Calu3 (cell line): Measurements from ENCODE around the gene NUP214. TPM values are rescaled to one million over a fixed set of nuclear protein-coding genes. Genes with fewer than 3 reads are reported as not detected.

Source experiments
- BruUV-seq: library from RNA; stranded (reverse); fragments of 400-500 nt; replicated peaks from 2 replicates; lab custom pipeline; 2021; lab: Mats Ljungman, UMichigan
- CTCF ChIA-PET: fragments of 300-600 bp; sonication (Branson Sonifier 250); formaldehyde crosslinking; loops from one replicate; lab custom pipeline; 2022; ENCODE audit warnings: antibody characterized with exemption; lab: Charles Lee
- DNase-seq: peaks from one replicate; pipeline ENCODE4 v3.0.0; 2022
- H3K27ac Mint-ChIP-seq: one replicate; pipeline ENCODE4 v1.8.0; 2022; ENCODE audit warnings: mixed read lengths; ENCODE audit not compliant: unreplicated experiment
- H3K27me3 Mint-ChIP-seq: one replicate; pipeline ENCODE4 v1.8.0; 2022; ENCODE audit warnings: mixed read lengths; ENCODE audit not compliant: unreplicated experiment
- H3K36me3 Mint-ChIP-seq: one replicate; pipeline ENCODE4 v1.8.0; 2022; ENCODE audit warnings: mild to moderate bottlenecking, moderate library complexity, mixed read lengths; ENCODE audit not compliant: insufficient read depth, unreplicated experiment
- H3K4me1 Mint-ChIP-seq: one replicate; pipeline ENCODE4 v1.8.0; 2022; ENCODE audit warnings: mild to moderate bottlenecking, low read depth, mixed read lengths; ENCODE audit not compliant: unreplicated experiment
- H3K4me3 Mint-ChIP-seq: one replicate; pipeline ENCODE4 v1.8.0; 2022; ENCODE audit warnings: mild to moderate bottlenecking, low read depth, moderate library complexity, mixed read lengths; ENCODE audit not compliant: unreplicated experiment
- H3K9me3 Mint-ChIP-seq: one replicate; pipeline ENCODE4 v1.8.0; 2022; ENCODE audit warnings: low read depth, mixed read lengths; ENCODE audit not compliant: unreplicated experiment
- intact Hi-C: fragments of 100-400 bp; cut with micrococcal nuclease; formaldehyde crosslinking; loops from one replicate; pipeline ENCODE4 v1.10.0; 2022; ENCODE audit not compliant: unreplicated experiment
- total RNA-seq: library from RNA; stranded (reverse); gene quantifications from 2 replicates; pipeline ENCODE4 v1.2.3, GENCODE V29; 2022
- TF ChIP-seq, protein P1 (sequence below): fragments of 200-600 bp; IDR thresholded peaks from one replicate; pipeline ENCODE4 v1.8.0; 2022; ENCODE audit warnings: antibody characterized with exemption; ENCODE audit not compliant: unreplicated experiment

Gene NUP214
- total RNA-seq, 1 experiment from 2014 or later = 50.0 TPM

DNA sequence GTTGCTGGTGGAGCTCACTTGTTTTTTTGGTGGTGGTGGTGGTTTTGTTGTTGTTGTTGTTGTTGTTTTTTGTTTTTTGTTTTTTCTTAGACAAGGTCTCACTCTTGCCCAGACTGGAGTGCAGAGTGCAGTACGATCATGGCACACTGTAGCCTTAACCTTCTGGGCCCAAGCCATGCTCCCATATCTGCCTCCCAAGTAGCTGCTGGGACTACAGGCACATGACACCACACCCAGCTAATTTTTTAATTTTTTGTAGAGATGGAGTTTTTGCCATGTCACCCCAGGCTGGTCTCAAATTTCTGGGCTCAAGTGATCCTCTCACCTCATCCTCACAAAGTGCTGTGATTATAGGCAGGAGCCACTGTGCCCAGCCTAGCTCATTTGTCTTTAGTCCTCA, 53.5 kb downstream of the NUP214 start:
- CTCF ChIA-PET = no interaction called here
- Mint-ChIP-seq H3K9me3 (no peaks in the 10 kb centered on the region), H3K36me3 (peaks cover 10% of the 10 kb centered on the region), H3K4me1 (no peaks in the 10 kb centered on the region), H3K27me3 (no peaks in the 10 kb centered on the region), H3K27ac (no peak overlapping the region), H3K4me3 (no peak overlapping the region)
- DNase-seq = no peak
- BruUV-seq = no TSS peak
- TF ChIP-seq, protein P1, sequence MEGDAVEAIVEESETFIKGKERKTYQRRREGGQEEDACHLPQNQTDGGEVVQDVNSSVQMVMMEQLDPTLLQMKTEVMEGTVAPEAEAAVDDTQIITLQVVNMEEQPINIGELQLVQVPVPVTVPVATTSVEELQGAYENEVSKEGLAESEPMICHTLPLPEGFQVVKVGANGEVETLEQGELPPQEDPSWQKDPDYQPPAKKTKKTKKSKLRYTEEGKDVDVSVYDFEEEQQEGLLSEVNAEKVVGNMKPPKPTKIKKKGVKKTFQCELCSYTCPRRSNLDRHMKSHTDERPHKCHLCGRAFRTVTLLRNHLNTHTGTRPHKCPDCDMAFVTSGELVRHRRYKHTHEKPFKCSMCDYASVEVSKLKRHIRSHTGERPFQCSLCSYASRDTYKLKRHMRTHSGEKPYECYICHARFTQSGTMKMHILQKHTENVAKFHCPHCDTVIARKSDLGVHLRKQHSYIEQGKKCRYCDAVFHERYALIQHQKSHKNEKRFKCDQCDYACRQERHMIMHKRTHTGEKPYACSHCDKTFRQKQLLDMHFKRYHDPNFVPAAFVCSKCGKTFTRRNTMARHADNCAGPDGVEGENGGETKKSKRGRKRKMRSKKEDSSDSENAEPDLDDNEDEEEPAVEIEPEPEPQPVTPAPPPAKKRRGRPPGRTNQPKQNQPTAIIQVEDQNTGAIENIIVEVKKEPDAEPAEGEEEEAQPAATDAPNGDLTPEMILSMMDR = no peak
- intact Hi-C loops = loop anchor here (2.0 kb wide), 1 partner anchor 158 kb away; no protein-coding TSS in a partner anchor

DNA sequence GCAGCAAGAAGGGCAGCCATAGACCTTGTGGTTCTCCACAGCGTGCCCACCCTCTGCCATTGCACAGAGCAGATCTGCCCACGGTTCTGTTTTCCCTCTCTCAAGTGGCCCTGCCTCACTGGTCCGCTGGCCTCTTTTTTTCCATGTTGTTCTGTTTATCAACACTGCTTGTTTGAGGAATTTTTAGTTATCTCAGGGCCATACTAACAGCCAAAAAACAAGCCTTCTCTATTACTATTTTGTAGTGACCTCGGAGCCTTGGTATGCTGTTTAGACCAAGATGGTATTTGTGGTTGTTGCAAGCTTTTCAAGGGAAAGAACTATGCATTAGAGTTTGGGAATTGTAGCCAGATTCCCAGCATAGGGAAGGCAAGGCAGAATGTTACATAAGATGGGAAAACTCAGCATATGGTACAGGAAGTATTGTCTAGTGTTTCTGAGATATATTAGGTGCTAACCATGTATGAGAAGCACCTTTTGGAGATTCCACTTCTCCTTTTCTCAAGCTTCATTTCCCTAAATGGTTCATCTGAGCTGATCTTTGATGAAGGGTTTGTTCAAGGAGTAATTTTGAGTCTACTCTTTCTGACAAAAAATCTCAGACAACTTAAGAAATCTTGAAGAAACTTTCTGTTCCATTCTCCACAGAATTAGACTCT, 54.3 kb downstream of the NUP214 start:
- Mint-ChIP-seq H3K27ac (no peak overlapping the region), H3K27me3 (no peaks in the 10 kb centered on the region), H3K4me1 (no peaks in the 10 kb centered on the region), H3K9me3 (no peaks in the 10 kb centered on the region), H3K36me3 (peaks cover 10% of the 10 kb centered on the region), H3K4me3 (no peak overlapping the region)
- CTCF ChIA-PET = no interaction called here
- BruUV-seq = no TSS peak
- TF ChIP-seq, protein P1 = no peak
- intact Hi-C loops = loop anchor here (2.0 kb wide), 1 partner anchor 157 kb away; no protein-coding TSS in a partner anchor
- DNase-seq = no peak

DNA sequence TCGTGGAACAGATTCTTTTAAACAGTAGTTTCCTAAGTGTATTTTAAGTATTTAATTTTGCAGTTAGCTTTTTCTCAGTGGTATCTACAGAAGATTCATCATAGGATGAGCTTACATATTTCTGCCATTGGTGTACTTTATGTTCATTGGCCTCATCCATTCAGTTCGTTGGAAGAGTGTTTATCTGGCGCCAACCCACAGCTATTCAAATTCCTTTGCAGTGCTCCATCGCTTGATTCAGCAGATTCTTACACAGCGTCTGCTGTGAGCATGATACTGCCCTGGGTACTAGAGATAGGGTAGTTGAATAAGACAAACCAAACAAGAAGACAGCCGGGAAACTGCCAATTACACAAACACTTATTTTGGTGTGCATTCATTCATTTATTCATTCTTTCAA, 55.1 kb downstream of the NUP214 start:
- BruUV-seq = no TSS peak
- CTCF ChIA-PET = interaction anchor here (1.2 kb wide), 1 partner anchor 156 kb away, joined by 3 read pairs; no protein-coding TSS in a partner anchor
- no peak for DNase-seq
- H3K36me3 Mint-ChIP-seq = peaks cover 10% of the 10 kb centered on the region
- no peaks in the 10 kb centered on the region for H3K4me1 Mint-ChIP-seq
- intact Hi-C loops = no loop called here
- no peak overlapping the region for H3K27ac Mint-ChIP-seq
- no peak overlapping the region for H3K4me3 Mint-ChIP-seq
- H3K27me3 Mint-ChIP-seq = no peaks in the 10 kb centered on the region
- TF ChIP-seq, protein P1 = no peak
- no peaks in the 10 kb centered on the region for H3K9me3 Mint-ChIP-seq

DNA sequence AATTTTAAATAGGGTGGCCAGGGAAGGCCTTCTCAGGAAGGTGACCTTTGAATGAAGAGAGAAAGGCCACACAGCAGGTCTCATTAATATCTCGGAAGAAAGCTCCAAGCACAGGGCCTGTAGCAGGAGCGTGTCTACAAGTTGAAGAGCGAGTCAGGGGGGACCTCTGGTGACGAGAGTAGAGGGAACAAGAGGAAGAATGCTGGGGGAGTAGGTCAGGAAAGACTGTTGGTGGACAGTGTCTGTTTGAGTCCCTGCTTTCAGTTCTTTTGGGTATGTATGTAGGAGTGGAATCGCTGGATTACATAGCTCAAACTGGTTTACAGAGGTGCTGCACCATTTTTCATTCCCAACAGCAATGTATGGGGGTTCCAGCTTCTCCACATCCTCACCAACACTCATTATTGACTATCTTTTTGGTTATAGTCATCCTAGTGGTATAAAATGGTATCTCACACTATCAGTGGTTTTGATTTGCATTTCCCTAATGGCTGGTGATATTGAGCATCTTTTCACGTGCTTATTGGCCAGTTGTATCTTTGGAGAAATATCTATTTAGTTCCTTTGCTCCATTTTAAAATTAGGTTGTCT, 55.8 kb downstream of the NUP214 start:
- CTCF ChIA-PET = interaction anchor here (1.2 kb wide), 1 partner anchor 155 kb away, joined by 3 read pairs; no protein-coding TSS in a partner anchor
- no peak for DNase-seq
- H3K27ac Mint-ChIP-seq = no peak overlapping the region
- no peaks in the 10 kb centered on the region for H3K4me1 Mint-ChIP-seq
- no peak overlapping the region for H3K4me3 Mint-ChIP-seq
- H3K36me3 Mint-ChIP-seq = peaks cover 13% of the 10 kb centered on the region
- BruUV-seq = no TSS peak
- no peaks in the 10 kb centered on the region for H3K9me3 Mint-ChIP-seq
- intact Hi-C loops = no loop called here
- TF ChIP-seq, protein P1 = no peak
- no peaks in the 10 kb centered on the region for H3K27me3 Mint-ChIP-seq
